GM21529 (cell line): ENCODE measurements around the gene SLC16A10.
"Not testable (repeated sequence)": the region's sequence is repeated elsewhere in the genome, so short reads cannot be mapped to it uniquely, and the experiment has no call there.

Experiments
- ATAC-seq: cut with Tn5 transposase; IDR thresholded peaks from one replicate; pipeline ENCODE4 v1.9.1; 2021; ENCODE audit not compliant: unreplicated experiment

The SLC16A10 gene

DNA sequence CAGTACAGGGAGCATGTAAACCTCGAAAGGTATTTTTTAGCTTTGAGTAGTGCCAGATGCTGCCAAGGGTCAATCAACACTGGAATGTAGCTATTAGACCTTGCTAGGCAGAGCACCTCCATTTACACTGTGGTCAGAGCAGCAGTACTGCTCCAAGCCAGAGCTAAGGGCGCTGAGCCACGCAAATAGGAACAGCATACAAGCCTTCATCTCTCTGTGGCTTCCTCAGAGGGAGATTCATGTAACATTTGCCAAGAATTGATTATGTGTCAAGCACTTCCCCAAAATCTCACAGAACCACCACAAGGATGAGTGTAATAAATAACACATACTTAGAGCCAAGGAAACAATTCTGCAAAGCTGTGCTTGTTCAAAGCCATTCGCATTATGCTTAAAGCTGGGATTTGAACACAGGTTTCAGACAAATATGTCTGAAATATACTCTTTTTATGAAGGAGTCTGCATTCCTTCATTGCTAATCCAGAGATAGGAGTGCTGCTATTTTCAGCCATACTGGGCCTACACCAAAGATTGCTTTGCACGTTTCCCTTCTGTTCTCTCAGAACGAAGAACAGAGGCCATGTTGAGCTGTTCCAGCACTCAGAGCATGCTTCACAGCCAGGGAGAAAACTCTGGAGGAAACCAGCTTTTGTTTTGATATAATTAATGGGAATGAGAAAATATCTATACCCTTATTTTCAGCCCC is 97.7 kb downstream of the SLC16A10 start:
- no peak for ATAC-seq

DNA sequence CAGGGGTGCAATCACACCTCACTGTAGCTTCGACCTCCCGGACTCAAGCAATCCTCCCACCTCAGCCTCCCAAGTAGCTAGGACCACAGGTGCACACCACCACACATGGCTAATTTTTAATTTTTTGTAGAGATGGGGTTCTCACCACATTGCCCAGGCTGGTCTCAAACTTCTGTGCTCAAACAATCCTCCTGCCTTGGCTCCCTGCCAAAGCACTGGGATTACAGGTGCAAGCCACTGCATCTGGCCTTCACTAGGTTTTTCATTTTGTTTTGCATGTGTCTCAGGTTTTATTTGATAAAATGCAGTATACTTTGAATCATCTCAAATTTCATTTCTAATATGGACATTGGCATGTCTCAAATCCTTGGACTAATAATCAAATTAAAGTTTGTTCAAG is 98.7 kb downstream of the SLC16A10 start:
- ATAC-seq, result no peak

DNA sequence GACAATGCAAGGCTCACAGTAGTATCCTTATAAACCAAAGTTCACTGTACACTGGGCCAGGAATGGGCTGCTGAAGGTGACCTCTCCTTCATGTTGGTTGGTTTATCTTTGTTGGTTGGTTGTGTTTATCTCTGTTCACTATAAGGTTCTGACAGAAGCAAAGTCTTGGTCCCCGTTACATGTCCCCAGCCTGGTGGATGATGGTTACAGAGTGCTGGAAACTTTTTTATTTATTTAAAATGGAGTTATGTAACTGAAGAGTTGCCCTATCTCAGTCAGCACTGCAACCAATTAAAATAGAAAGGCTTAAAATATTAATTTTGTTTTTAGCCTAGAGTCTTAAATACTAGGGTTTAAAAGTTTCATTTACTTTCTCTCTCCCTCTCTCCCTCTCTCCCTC is 100.6 kb downstream of the SLC16A10 start:
- no peak for ATAC-seq

DNA sequence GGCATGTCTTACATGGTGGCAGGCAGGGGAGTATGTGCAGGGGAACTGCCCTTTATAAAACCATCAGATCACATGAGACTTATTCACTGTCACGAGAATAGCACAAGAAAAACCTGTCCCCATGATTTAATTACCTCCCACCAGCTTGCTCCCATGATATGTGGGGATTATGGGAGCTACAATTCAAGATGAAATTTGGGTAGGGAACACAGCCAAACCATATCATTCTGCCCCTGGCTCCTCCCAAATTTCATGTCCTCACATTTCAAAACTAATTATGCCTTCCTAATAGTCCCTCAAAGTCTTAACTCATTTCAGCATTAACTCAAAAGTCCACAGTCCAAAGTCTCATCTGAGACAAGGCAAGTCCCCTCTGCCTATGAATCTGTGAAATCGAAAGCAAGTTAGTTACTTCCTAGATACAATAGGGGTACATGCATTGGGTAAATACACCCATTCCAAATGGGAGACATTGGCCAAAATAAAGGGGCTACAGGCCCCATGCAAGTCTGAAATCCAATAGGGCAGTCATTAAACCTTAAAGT is 102.4 kb downstream of the SLC16A10 start:
- ATAC-seq, result not testable (repeated sequence)

DNA sequence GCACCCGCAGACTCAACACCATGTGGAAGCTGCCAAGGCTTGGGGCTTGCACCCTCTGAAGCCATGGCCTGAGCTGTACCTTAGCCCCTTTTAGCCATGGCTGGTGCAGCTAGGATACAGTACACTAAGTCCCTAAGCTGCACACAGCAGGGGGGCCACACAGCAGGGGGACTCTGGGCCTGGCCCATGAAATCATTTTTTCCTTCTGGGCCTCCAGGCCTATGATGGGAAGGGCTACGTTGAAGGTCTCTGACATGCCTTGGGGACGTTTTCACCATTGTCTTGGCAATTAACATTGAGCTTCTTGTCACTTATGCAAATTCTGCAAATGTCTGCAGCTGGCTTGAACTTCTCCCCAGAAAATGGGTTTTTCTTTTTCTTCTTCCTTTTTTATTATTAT is 103.3 kb downstream of the SLC16A10 start:
- no peak for ATAC-seq

DNA sequence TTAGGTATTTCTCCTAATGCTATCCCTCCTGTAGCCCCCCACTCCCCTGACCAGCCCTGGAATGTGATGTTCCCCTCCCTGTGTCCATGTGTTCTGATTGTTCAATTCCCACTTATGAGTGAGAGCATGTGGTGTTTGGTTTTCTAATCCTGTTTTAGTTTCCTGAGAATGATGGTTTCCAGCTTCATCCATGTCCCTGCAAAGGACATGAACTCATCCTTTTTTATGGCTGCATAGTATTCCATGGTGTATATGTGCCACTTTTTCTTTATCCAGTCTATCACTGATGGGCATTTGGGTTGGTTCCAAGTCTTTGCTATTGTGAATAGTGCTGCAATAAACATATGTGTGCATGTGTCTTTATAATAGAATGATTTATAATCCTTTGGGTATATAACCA is 103.8 kb downstream of the SLC16A10 start:
- not testable (repeated sequence) for ATAC-seq

DNA sequence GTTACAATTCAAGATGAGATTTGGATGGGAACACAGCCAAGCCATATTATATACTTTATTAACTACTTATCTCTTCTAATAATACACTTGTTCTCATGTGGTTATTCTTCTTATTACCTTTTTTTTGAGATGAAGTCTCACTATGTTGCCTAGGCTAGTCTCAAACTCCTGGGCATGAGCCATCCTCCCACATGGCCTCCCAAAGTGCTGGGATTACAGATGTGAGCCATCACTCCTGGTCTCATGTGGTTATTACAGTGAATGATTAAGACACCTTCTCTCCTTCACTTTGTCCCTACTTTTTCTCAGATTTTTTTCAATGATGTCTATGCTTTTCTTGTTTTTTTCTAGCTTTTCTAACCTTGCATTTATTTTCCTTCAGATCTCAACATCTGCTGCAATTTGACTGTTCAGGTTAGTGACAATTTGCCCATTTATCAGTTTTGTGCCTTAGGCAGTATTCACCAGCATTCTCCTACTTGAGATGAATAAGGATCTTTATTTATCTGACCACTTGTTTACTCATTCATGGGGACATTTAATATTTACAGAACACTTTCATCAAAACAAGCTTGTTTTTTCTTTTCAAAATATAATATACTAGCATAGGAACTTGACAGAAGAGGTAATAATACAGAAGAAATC is 105.7 kb downstream of the SLC16A10 start:
- ATAC-seq, result no peak

DNA sequence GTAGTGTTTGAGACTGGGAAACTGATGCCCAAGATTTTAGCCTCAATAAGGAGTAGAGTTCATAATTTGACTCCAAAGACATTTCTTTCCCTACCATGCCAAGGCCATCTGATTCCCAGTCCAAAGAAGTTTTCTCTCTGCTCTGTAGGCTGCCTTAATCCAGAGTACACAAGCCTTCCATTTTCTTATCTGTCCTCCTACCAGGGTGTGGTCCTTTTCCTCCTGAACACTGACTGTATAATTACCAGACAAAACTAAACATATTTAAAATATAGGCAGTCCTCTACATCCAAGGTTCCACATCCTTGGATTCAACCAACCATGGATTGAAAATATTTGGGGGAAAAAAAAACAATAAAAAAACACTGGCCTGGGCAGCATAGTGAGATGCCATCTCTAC is 108.4 kb downstream of the SLC16A10 start:
- ATAC-seq, result no peak

DNA sequence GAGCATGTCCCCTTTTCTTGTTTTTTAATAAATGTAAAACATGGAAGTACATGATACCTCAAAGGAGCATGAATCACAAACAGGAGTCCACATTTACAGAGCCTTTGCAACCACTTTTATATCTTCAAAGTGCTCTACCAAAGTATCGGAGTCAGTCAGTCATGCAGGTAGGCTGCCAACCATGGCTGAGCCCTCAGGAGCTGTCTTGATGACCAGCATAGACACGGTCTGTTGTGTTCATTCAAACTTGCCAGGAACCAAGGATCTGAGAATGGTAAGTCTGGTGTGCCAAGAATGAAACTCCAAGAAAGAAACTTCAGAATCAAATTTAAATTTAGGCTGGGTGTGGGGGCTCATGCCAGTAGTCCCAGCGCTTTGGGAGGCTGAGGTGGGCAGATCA is 111.5 kb downstream of the SLC16A10 start:
- no peak for ATAC-seq

DNA sequence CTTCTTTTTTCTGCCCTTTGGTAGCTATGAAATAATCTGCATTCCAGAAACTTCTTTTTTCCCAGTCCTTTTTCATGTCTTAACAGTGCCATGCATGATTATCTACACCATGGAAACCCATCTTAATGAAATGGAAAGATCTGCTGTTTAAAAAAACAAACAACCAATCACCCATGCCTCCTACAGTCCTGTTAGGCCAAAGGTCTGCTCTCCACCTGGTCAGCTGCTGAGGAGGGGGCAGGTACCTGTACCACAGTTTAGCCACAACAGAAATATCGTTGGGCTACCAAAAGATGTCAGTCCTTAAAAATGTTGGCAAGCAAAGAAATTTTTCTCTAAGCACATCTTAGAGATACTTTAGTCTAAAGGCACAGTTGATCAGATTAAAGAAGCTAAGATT is 112.6 kb downstream of the SLC16A10 start:
- ATAC-seq, result no peak

DNA sequence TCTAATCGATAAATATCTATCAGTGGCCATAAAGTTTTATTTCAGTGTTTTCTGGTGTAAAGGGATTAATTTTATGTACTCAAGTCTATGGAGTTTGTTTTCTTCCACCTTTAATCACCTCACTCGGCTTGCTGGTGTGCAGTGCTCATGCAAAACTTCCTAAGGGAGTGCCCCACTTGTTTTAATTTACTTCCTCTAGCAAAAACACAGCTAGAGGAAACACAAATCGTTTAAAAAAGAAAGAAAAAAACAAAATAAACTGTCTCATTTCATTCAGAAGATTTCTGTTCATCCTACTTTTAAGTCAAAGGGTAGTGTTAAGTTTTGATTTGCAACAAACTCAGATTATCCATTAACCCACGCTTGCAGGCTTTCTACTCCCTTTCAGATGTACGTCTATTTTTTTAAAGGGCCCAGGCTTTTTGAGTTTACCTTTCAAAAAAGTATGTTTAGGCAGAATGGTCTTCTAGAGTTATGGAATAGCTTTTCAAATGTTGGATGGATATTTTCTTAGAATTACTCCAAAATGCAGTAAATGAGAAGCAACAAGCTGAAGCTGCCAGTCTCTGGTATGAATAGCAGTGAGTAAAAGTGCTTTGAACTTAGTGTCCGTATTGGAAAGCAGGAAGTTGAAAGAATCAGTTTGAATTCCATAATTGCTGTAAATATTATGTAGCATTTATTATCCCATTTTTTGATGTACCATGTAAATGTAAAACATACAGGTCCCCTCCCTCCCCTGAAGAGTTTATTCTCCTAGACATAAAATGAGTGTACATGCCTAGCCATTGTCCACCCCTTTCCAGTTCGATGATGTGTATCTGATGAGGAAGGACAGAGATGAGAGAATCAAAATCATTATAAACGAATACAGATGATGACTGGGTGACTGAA is 113.3 kb downstream of the SLC16A10 start:
- ATAC-seq, result no peak

DNA sequence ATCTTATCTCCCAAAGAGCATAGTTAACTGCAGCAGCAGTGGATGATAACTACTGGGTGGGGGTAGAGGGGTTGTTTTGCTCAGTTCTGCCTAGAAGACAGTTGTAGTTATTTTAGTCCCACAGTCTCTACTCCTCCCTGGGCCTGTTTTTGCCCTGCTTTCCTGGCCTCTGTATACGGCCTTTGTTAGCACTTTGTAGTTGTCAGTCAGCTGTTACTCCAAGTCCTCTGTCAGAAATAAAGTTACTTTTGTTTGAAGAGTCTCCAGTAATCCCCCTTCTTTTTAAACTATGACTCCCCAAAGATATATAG is 113.9 kb downstream of the SLC16A10 start:
- no peak for ATAC-seq

DNA sequence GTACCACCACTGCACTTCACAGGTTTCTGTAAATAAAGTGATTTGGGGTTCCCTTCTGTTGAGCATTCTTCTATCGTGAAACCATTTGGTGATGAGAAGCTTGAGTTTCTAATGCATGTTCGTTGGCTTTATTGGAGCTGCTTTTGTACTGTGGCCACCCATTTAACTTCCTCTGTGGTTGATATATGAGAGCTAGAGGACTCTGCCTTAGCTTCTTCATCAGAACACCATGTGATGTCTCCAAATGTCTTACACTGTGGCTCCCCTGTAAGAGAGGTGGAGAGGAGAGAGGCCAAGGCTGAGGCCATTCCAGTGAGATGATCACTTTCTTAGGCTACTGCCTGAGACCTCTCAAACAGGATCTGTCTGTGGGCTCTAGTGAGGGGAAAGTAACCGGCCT is 114.5 kb downstream of the SLC16A10 start:
- ATAC-seq, result no peak

DNA sequence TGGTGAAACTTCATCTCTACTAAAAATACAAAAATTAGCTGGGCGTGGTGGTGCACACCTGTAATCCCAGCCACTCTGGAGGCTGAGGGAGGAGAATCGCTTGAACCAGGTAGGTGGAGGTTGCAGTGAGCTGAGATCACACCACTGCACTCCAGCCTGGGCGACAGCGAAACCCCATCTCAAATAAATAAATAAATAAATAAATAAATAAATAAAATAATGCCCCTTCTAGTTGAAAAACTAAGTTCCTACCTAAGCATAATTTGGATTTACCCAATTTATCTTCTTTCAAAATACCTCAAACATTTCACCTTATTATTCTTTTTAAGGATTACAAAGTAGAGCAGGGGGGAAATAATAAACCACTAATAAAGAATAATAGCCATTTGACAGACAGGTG is 116.2 kb downstream of the SLC16A10 start:
- ATAC-seq, result not testable (repeated sequence)

DNA sequence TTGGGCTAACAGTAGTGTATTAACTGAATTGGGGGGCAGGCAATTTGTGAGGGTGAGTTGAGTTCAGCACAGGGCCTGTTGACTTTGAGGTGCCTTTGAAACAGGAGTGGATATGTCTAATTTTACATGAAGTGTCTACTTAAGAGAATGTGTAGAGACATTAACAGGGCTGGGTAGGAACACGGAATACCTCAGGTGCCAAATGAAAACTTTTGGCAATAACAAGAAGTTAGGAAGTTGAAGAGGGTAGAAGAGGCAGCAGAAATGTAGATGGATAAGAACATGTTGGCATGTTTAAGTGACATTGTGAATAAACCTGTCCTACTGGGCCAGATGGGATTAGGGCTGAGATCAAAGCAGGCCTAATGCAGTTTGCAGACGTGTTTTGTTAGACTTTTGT is 117.0 kb downstream of the SLC16A10 start:
- no peak for ATAC-seq

DNA sequence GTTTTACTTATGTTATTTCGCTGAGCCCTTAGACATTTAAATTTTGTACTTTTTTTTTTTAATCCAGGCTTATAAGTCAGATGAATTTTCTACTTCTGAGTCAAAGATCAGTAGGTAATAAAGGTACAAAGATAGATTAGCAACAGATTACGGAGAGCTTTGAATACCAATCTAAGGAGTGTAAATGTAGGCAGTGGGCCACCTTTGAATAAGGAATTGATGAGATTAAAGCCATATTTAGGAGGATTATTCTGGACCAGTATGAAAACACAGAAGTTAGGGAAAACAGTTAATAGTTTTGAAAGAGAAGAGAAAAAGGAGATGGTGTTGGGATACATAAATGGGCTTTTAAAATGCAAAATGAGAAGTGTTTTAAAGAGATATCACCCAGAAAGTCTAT is 117.6 kb downstream of the SLC16A10 start:
- ATAC-seq, result no peak

DNA sequence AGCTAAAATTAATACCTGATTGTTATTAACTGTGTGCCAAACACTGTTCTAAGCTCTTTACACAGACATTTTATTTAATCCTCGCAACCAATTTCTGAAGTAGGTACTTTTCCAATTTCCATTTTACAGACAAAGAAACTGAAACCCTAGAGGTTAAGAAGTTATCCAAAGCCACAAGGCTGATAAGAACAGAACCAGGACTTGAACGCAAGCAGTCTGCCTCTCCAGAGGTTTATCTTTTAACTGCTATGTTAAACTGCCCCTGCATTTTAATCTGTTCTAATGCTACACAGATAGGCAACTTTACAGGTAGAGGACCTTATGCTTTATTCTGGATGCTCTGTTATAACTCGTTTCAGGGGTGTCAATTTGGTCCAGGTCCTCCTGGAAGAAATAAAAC is 118.2 kb downstream of the SLC16A10 start:
- ATAC-seq, result no peak

DNA sequence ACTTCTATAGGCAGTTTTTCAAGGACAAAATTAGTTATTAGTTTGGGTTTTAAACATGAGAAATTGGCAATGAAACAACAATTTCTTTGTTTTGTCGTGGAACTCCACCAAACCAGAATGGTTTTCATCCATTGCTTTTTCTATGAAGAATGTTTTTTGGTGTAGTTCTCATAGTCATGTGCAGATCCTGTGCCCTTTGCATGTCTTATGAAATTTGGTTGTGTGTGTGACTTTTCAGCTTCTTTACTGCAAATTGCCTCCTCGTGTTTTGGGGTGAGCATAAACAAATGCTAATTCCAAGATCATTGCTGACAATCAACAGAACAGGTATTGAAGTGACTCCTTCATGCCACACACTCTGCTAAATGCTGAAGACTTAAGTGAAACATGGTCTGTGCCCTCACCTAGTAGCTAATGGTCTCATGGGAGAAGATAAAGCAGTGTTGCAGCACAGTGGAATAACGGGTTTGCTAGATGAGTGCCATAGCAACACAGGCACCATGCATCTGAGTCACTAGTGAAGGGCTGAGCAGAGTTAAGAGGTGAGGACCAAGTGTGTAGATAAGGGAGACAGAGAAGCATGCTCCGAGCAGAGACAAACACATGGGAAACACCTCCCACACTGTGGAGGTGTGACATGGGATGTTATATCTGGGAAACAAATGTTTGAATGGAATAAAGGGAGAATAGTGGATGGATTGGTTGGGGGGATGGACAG is 120.0 kb downstream of the SLC16A10 start:
- ATAC-seq, result no peak

DNA sequence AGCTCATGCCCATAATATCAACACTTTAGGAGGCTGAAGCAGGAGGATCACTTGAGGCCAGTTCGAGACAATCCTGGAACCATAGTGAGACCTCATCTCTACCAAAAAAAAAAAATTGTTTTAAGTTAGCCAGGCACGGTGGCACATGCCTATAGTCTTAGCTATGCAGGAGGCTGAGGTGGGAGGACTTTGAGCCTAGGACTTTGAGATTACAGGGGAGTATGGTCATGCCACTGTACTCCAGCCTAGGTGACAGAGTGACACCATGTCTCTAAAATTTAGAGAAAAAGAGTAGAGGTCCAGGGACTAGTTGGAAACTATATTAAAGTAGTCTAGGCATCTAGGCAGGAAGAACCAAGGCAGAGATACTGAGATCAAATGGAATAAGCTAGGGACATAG is 121.6 kb downstream of the SLC16A10 start:
- ATAC-seq, result no peak

DNA sequence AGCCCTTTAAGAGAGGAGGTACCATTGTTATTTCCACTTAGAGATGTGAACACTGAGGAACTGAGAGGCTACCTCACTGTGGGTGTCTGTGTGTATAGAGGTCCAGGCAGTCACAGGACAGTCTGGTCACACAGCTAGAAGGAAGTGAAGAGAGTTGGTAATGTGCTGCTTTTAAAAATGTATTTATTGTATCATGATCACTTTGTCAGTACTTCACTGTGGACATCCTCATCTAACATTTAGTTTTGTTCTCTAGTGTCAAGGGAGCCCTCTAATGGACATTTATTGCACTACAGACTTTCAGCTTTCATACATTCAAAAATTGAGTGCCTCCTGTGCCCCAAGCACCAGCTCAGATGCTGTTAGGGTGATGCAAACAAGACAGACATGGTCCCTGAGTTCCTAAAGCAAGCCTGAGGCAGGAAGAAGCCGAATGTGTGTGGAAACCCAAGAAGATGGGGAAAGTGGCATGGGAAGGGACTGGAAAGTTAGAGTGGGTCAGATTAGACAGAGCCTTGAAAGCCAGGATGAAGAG is 123.0 kb downstream of the SLC16A10 start:
- ATAC-seq, result peak; percentile 68
